C4-2B (cell line): ENCODE results near the gene IGSF11.

Experiments used
- ZFX ChIP-seq: fragments of 450-650 bp; IDR thresholded peaks from 2 replicates; pipeline ENCODE4 v1.6.1; 2017
- TF ChIP-seq, protein P1 (sequence below): fragments of 450-650 bp; conservative IDR thresholded peaks from 2 replicates; pipeline ENCODE4 v1.5.1; 2017; ENCODE audit warnings: mild to moderate bottlenecking

- TF ChIP-seq, protein P1, sequence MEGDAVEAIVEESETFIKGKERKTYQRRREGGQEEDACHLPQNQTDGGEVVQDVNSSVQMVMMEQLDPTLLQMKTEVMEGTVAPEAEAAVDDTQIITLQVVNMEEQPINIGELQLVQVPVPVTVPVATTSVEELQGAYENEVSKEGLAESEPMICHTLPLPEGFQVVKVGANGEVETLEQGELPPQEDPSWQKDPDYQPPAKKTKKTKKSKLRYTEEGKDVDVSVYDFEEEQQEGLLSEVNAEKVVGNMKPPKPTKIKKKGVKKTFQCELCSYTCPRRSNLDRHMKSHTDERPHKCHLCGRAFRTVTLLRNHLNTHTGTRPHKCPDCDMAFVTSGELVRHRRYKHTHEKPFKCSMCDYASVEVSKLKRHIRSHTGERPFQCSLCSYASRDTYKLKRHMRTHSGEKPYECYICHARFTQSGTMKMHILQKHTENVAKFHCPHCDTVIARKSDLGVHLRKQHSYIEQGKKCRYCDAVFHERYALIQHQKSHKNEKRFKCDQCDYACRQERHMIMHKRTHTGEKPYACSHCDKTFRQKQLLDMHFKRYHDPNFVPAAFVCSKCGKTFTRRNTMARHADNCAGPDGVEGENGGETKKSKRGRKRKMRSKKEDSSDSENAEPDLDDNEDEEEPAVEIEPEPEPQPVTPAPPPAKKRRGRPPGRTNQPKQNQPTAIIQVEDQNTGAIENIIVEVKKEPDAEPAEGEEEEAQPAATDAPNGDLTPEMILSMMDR, result no peak; the same call in 1 of the 2 replicates
- no peak for TF ChIP-seq ZFX
These were observed 184.0 kb downstream of the IGSF11 start for GRCh38 chr3:118850687-118851086.
